22Rv1 (cell line): Measurements from ENCODE around the gene SLC4A2.

Experiments
- ZFX ChIP-seq: fragments of 450-650 bp; IDR thresholded peaks from 2 replicates; pipeline ENCODE4 v1.6.1; 2017; ENCODE audit warnings: antibody characterized with exemption, borderline replicate concordance
- TF ChIP-seq, protein P1 (sequence below): fragments of 450-650 bp; IDR thresholded peaks from 2 replicates; pipeline ENCODE4 v1.5.1; 2017; ENCODE audit warnings: mild to moderate bottlenecking

- TF ChIP-seq, protein P1, sequence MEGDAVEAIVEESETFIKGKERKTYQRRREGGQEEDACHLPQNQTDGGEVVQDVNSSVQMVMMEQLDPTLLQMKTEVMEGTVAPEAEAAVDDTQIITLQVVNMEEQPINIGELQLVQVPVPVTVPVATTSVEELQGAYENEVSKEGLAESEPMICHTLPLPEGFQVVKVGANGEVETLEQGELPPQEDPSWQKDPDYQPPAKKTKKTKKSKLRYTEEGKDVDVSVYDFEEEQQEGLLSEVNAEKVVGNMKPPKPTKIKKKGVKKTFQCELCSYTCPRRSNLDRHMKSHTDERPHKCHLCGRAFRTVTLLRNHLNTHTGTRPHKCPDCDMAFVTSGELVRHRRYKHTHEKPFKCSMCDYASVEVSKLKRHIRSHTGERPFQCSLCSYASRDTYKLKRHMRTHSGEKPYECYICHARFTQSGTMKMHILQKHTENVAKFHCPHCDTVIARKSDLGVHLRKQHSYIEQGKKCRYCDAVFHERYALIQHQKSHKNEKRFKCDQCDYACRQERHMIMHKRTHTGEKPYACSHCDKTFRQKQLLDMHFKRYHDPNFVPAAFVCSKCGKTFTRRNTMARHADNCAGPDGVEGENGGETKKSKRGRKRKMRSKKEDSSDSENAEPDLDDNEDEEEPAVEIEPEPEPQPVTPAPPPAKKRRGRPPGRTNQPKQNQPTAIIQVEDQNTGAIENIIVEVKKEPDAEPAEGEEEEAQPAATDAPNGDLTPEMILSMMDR = no peak
- TF ChIP-seq ZFX = no peak
Measured at GRCh38 chr7:151077705-151078232, 18.4 kb downstream of the SLC4A2 start.
